GM21737 (cell line): Measurements from ENCODE around the gene FAM118A.
"Not testable (repeated sequence)": the region's sequence is repeated elsewhere in the genome, so short reads cannot be mapped to it uniquely, and the experiment has no call there.

Experiments used
- ATAC-seq: cut with Tn5 transposase; IDR thresholded peaks from one replicate; pipeline ENCODE4 v1.9.1; 2021; ENCODE audit warnings: mild to moderate bottlenecking, moderate library complexity; ENCODE audit not compliant: unreplicated experiment

FAM118A gene

DNA sequence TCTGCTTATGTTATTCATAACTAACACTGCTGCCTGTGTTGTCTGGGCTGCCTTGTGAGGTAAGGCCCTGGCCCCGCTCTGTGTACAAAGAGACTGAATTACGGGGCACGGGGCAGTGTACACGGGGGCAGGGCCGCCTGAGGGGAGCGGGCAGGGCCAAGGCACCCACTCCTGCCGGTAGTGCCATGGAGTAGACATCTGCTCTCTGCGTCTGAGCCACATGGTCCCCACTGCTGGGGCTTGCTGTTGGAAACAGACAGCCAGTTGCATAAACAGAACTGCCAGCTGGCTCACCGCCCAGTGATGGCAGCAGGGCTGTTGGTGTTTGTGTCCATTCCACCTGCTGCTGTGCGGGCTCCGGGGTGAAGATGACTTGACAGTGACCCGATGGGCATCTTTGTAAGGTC lies 19.8 kb downstream of the FAM118A start:
- no peak for ATAC-seq

DNA sequence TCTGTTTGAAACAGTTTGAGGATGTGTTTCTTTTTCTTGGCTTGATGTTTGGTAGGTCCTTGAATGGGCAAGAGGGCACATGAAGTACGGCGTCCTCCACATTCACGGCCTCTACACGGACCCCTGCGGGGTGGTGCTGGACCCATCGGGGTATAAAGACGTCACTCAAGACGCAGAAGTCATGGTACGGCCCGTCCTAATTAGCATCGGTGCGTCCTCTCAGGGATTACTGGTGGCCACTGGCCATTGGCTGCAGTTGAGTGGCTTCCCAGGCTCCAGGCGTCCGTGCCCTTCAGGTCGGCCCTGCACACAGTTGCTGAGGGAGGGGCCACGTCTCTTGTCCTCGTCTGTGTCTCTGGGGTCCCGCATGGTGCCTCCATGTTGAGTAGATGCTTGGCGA lies 20.8 kb downstream of the FAM118A start:
- ATAC-seq = no peak

DNA sequence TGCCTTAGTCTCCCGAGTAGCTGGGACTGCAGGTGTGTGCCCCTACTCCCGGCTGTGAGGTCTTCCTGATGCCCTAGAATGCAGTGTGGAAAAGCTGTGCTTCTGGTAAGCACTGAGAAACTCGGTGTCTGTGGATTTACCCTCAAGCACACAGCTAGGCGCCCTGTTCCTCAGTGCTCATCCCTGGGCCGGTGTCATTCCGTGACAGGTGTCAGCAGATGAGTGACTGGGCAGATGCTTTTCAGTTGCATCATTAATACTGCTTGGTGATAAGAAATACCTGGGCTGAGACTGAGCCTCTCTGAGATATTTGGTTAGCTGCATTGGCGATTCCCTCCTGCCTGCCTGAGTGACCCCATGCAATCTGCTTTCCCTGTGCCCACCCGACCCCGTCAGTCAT lies 21.8 kb downstream of the FAM118A start:
- no peak for ATAC-seq

DNA sequence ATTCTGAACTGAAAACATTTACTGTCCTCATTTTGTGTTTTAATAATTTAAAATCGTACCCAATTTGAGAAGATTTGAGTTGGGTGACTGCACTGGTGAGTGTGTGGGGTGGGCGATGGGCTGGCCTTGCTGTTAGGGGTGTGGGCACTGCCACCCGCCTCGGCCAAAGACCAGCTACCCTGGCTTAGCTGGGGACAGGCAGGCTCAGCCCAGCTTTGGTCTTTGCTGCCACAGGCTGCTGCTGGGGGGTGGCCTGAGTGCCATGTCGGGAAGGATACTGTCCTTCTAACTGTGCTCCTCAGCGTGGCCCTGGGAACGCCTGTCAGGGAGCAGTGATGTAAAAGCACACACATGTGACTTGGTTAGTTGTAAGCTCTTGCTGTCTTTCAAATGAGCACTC lies 22.3 kb downstream of the FAM118A start:
- ATAC-seq = no peak

DNA sequence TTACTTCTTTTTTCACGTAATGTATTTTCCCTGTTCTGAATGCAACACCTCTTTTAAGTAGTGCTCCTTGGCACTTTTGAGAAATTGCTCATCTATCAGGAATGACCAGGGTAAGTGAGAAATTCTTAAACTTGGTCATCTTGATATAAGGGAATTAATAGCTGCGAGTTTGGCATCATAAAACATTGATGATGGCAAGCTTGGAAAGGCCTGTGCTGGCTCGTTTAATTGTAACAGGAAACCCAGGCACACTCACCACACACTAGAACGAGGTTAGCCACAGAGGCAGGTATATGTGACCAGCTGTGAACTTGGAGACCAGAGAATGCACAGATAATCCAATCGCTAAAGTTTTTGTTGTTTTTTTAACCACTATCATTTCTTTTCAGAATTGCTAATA lies 24.3 kb downstream of the FAM118A start:
- ATAC-seq = no peak

DNA sequence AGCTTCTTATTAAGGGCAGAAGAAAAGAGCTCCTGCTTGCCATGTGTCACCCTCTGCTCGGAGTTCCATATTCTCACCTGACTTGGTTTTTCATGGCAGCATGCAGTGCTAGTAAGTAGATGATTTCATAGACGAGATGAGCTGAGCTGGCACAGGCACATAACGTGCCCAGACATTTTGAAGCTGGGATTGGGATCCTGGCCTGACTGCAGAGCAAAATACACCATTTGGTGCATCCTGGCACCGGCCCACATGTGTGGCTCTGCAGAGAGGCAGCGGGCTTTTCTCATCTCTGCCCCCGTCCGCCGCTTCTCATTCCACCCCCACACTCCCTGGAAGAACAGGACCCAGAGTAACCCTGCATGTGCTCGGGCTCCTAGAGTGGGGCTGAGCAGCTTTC lies 24.8 kb downstream of the FAM118A start:
- no peak for ATAC-seq

DNA sequence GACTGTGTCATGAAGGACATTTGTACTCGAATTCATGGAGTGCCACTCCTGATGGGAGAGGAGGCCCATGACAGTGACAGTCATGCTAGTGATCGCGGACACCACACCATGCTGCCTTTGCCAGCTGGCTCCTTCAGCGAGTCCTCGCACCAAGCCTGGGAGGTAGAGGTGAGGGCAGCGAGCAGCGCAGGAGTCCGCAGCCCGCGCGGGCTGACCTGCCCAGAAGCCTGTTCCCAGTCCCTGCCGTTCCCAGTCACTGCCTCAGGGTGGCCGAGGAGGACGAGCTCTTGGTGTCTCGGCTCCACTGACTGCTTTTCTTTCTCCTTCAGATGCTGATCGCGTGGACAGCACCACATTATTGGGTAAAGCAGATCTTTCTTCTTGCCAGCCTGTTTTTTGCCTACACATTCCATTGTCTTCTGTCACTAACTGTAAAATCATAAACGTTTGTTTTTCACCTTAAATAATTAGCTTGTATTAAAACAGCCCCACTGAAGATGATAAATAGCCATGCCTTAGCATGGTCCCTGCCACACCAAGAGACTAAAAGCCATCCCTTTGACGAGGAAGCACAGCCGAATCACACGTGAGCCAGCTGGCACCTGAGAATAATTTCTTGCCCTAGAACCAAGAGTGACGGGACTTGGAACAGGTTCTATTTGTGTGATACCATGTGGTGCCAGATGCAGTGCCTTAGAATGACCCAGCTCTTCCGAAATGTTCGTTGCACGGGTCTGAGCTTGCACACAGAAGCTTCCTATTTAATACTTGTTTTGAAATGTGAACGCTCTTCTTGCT lies 25.5 kb downstream of the FAM118A start:
- ATAC-seq = no peak

DNA sequence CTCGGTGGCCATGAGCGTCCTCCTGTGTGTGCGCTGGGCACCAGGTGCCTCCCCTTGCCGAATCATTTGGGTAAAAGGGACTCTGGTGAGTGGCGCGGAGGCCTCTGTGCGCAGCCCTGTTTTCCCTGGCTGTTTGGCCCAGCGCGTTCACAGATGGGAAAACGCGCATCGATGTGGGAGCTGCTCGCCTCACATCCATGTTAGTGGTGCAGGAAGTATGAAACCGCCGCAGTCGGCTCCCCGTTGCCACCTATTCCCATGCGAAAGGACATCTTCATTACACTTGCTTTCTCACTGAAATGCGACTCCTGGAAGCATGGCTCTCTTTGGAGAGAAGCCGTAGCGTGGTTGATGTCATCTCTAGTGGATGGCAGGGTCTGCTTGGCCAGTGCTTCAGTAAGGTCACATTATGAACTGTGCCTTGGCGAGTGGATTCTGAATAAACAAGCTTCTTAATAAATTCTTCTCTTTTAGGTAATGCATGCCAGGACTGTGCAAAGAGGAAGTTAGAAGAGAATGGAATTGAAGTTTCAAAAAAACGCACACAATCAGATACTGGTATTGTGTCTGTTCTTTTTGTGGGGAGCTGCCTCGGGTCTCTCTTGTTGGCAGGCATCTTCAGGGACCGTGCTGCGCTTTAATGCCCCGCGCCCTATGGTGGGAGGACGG lies 26.3 kb downstream of the FAM118A start:
- ATAC-seq = no peak

DNA sequence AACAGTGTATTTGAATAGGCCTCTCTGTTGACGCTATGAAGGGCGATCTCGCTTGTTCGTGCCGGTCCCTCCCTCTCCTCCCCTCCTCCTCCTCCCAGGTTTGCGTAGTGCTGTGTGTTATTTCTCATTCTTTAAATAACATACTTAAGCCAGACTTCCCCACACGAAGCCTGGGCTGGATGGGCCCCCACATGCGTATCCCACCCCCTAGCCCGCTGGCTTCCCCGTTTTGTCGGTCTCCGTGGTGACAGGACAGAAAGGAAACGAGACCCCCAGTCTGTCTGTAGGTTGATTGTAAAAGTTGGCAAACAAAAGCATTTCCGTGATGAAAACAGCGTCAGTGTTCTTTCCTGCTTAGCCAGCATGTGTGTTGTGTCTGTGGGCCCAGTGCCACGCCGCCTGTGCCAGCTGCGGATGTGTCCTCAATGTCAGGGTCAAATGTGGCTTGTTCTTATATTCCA lies 27.3 kb downstream of the FAM118A start:
- no peak for ATAC-seq

DNA sequence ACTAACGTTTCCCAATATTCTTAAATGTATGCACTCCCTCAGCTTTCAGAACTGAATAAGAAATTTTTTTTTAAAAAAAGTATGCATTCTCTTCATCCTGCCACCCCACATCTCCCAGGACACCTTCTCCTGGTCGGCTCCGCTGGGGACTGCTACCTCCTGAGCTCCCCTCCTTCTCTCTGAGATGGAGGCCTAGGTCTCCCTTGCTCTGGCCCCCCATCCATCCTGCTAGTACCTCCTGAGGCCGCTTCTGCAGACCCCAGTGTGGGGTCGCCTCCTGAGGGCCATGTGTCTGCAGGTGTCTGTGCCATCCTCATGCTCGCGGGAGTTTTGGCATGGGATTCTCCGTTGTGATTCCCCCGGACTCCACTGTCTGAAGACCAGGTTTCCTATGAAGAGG lies 27.8 kb downstream of the FAM118A start:
- ATAC-seq = no peak

DNA sequence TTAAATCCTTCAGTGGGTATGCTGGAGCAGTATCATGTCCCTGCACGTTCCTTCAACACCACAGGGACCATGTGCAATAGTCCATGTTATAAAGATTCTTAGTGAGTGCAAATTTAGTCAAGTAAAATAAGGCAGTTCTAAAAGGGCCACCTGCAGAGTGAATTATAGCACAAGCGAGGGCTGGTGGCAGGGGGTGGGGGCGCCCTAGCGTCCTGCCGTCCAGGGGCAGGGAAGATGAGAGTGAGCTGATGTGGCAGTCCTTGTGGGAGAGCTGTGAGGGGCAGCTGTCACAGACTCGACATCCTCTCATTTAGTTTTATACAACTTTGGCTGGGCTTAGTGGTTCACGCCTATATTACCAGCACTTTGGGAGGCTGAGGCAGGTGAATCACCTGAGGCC lies 29.1 kb downstream of the FAM118A start:
- no peak for ATAC-seq

DNA sequence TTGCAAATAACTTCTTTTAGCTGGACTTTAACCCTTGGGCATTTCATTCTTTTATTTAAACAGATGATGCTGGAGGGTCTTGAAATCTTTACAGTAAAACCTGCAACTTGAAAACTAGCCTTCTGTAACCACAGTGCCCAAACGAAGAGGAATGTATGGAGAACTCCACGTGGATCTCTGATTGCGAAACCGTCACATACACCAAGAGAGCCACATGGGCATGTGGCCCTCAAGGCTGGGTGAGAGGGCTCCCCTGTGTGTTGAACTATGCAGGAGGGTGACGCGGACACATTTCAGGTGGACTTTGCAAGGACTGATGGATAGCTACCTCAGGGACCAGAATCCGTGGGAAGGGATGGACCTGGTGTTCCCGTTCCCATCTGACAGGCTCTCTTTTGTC lies 30.6 kb downstream of the FAM118A start:
- ATAC-seq = no peak

DNA sequence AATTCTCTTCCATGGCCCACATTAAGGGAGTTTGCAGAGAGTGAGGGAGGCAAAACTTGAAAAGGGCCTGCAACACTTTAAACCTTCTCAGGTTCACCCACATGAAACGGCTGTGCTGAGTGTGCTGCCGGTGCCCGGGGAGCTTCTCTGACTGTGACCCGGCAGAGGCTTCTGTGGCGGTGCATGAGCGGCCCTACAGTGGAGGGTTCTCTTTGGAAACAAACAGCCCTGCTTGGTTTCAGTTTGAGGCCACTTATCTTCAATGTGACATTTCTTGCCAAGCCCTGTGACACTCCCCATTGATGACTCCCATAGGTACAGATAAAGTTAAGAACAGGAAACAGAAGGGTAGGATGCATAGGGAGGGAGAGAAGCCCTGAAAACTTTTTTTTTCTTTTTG lies 31.8 kb downstream of the FAM118A start:
- ATAC-seq = no peak

DNA sequence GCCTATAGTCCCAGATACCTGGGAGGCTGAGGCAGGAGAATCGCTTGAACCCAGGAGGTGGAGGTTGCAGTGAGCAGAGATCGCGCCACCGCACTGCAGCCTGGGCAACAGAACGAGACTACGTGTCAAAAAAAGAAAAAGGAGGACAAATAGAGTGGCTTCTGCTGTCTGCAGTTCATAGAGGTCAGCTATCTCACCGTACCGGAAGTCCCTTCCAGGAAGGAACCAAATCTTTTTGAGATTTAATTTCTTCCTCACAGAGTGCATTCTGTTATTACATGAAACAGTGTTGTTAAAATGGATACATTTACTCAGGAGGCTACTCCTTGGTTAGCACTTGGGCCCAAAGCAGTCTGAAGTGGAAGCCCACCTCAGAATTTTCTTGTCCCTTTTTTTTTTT lies 33.4 kb downstream of the FAM118A start:
- no peak for ATAC-seq

DNA sequence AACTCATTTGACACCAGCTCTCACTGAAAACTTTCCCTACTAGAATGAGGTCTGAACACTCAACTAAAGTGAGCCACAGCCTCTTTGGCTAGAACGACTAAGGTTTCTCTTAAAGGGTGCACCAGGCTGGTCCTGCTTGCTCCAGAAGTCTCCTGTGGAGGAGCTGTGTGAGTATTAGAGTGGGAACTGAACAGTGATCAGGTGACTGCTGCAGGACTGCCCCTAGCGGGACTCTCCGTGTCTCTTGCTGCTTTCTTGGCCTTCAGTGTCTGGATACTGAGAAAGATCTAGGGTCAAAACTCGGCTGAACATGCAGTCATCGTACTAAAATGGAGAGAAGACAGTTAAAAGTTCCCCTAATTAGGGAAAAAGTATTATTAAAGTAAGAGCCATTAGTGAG lies 34.6 kb downstream of the FAM118A start:
- ATAC-seq = no peak

DNA sequence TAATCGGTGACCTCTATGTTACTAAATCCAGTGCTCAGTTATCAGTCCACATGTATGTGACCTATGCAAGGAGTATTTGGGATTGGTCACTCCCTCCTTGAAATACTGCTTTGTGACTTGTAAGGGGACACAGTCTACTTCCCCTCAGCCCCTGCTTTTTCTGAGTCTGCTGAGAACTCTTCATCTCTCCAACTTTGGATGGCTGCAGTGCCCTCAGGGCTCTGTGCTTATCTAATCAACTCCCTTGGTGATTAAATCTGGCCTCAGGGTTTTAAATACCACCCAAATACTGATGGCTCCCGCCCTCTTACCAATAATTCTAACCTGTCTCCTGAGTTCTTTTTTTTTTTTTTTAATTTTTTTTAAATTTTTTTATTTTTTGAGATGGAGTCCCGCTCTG lies 40.2 kb downstream of the FAM118A start:
- ATAC-seq = no peak

DNA sequence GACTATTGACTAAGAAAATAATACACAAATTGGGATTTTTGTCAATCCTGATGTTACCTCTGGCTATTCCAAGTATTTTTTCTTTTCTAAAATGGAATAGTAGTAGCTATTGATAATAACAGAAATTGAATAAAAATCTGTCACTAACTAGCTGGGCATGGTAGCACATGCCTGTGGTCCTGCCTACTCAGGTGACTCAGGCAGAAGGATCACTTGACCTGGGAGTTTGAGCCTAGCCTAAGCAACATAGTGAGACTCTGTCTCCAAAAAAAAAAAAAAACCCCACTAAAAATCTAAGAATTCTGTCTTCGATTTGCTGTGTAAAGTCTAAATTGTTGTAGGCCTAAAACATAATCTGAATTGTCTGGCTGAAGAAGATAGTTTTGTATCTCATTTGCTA lies 42.2 kb downstream of the FAM118A start:
- ATAC-seq = no peak

DNA sequence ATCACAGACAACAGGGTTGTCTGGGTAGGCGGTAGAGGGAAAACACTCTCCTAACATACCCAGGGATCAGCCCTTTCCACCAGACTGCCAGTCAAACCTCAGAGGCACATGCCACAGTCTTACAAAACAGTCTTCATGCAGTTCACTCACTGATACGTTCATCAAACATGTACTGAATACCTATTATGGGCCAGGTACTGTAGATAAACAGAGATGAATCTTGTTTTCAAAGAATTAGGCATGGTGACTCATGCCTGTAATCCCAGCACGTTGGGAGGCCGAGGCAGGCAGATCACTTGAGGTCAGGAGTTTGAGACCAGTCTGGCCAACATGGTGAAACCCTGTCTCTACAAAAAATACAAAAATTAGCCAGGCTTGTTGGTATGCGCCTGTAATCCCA lies 43.0 kb downstream of the FAM118A start:
- ATAC-seq = not testable (repeated sequence)

DNA sequence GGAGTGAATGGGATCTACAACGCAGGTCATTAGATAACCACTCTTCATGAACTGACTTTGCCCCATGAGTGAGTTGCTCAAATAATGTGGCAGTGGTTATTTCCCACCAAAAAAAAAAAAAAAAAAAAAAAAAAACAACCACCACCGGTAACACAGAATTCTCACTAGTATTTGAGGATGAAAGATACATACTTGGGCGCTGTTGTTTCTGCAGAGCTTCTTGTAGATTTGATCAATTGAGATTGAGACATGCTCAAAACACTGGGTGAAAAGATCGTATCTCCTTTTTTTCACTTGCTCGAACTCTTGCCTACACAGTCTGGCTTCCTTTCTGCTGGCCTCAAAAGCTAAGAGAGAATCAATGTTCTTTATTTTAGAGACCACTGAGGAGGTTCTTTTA lies 44.1 kb downstream of the FAM118A start:
- ATAC-seq = no peak

DNA sequence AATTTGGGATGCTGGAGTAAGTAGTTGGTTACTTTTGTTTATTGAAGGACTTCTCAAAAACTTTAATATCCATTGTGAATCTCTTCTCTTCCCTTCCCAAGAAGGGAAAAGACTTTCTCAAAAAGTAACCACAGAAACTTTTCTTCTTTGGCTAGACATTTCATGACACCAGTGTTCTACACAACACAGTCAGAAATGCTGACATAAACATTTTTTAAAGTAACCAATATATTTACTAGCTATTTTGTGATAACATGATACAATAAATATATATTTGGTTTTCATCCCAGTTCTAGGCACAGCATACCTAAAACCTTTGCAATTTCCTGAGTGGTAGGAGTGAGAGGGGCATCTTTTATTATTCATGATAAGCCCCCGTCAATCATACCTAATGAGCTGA lies 47.8 kb downstream of the FAM118A start:
- ATAC-seq = no peak

DNA sequence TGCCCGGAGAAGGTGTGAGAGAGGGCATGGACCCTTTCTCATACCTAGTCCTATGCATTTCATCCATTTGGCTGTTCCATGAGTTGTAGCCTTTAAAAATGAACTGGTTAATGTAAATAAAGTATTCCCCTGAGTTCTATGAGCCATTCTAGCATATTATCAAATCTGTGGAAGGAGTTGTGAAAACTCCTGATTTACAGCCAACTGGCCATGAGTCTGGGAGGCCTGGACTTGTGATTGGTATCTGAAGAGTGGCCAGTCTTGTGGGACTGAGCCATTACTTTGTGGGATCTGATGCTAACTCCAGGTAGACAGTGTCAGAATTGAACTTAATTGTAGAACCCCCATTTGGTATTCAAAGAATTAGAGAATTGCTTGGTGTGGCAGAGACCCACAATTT lies 48.4 kb downstream of the FAM118A start:
- ATAC-seq = no peak

DNA sequence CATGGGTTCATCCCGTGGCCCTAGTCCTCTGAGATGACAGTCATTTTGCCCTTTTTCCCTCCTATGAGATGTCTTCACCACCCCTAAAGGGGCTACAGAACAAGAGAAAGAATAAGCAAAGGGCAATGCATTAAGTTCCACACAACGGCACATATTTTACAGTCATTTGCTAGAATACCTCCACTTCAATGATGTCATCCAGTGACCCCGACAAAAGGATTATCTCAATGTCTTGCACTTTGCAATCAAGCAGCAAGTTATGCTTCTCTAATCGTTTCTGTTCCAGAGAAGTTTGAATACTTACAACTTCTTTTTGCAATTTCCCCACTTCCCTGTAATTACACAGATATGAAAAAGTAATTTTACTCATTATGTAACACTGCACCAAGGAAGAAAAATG lies 49.9 kb downstream of the FAM118A start:
- no peak for ATAC-seq

DNA sequence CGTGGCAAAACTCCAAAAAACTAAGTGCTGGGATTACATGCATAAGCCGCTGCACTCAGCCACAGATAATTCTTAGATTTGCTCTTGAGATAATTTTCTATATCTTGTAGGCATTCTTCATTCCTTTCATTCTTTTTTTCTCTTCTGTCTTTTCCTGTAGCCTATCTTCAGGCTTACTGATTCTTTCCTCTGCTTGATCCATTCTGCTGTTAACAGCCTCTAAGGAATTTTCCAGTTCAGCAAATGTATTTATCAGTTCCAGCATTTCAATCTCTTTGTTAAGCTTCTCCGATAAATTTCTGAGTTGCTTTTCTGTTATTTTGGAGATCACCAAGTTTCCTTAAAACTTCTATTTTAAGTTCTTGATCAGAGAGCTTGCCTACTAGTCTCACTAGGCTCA lies 57.0 kb downstream of the FAM118A start:
- no peak for ATAC-seq
